ENCODE data around the gene RHOBTB3.
A peak's percentile ranks its signal among the peaks of the same experiment; 100 is the strongest.

RHOBTB3 gene

GRCh38 chr5:95822542-95823181 lies 91.5 kb downstream of the RHOBTB3 start, which contains the start of gene GLRX:
Gene GLRX (minus strand): TSS chr5:95822726. CDS start chr5:95822662, 64 bp downstream.
- Histone ChIP-seq H3K27ac (ENCODE audit: low read depth, low read length) (peak within 1 kb of the TSS; percentile 94), H3K79me2 (ENCODE audit: control insufficient read depth, insufficient read depth, low read length, unreplicated experiment) (peaks cover 46% of the 10 kb centered on the region), H3K27me3 (ENCODE audit: insufficient read depth, low read length) (no peaks in the 10 kb centered on the region), H3K4me1 (ENCODE audit: control insufficient read depth, insufficient read depth, low read length, unreplicated experiment) (peaks cover 34% of the 10 kb centered on the region), H3K4me3 (ENCODE audit: low read depth, low read length) (peak within 1 kb of the TSS; percentile 96), H2AFZ (ENCODE audit: low read length, unreplicated experiment) (peak within 1 kb of the TSS; percentile 42), H3K36me3 (ENCODE audit: insufficient read depth, low read length) (0 out of 2 replicates have a peak, but pooled peaks cover 6% of the 10 kb centered on the region)

DNA sequence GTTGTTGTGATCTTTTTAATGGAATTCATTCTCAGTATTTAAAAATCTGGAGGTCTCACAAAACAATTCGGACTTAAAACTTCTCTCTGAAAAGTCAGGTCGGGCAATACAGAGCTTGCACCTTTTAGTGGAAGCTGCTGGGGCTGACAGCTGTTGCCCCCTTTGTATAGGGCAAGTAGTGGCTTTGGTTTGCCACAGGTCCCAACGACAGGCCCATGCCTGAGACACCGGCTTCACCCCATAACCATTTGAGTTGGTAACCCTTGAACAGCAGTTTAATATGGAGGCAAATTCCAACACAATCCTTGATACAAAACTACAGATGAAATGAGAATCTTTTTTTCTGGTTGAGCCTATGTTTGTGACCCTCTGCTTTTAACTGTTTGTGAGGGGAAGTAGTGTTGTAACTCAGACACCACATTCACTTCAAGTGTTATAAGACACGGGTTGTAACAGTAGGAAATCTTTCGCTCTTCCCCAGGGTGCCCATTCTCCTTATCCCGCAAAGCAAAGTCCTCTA lies 92.1 kb downstream of the RHOBTB3 start:
- Histone ChIP-seq H3K4me1 (ENCODE audit: control insufficient read depth, insufficient read depth, low read length, unreplicated experiment) (peaks cover 28% of the 10 kb centered on the region), H3K4me3 (ENCODE audit: low read depth, low read length) (peak overlapping the region; percentile 96), H2AFZ (ENCODE audit: low read length, unreplicated experiment) (peak overlapping the region; percentile 3), H3K27me3 (ENCODE audit: insufficient read depth, low read length) (no peaks in the 10 kb centered on the region), H3K79me2 (ENCODE audit: control insufficient read depth, insufficient read depth, low read length, unreplicated experiment) (peaks cover 40% of the 10 kb centered on the region), H3K27ac (ENCODE audit: low read depth, low read length) (peak overlapping the region; percentile 94), H3K36me3 (ENCODE audit: insufficient read depth, low read length) (0 out of 2 replicates have a peak, but pooled peaks cover 6% of the 10 kb centered on the region)

- peaks cover 21% of the 10 kb centered on the region for H3K4me1 ChIP-seq (ENCODE audit: control insufficient read depth, insufficient read depth, low read length, unreplicated experiment)
- H3K27ac ChIP-seq (ENCODE audit: low read depth, low read length) = peak overlapping the region; percentile 94
- peaks cover 33% of the 10 kb centered on the region for H3K79me2 ChIP-seq (ENCODE audit: control insufficient read depth, insufficient read depth, low read length, unreplicated experiment)
- H3K27me3 ChIP-seq (ENCODE audit: insufficient read depth, low read length) = no peaks in the 10 kb centered on the region
- H3K36me3 ChIP-seq (ENCODE audit: insufficient read depth, low read length) = 0 out of 2 replicates have a peak, but pooled peaks cover 3% of the 10 kb centered on the region
- peak overlapping the region; percentile 96 for H3K4me3 ChIP-seq (ENCODE audit: low read depth, low read length)
- H2AFZ ChIP-seq (ENCODE audit: low read length, unreplicated experiment) = peak overlapping the region; percentile 24
Measured at GRCh38 chr5:95823738-95824609, 92.8 kb downstream of the RHOBTB3 start.

GRCh38 chr5:95824747-95825146 lies 93.6 kb downstream of the RHOBTB3 start:
- peaks cover 25% of the 10 kb centered on the region for H3K79me2 ChIP-seq (ENCODE audit: control insufficient read depth, insufficient read depth, low read length, unreplicated experiment)
- H3K4me1 ChIP-seq (ENCODE audit: control insufficient read depth, insufficient read depth, low read length, unreplicated experiment) = peaks cover 15% of the 10 kb centered on the region
- no peaks in the 10 kb centered on the region for H3K36me3 ChIP-seq (ENCODE audit: insufficient read depth, low read length)
- peak overlapping the region; percentile 94 for H3K27ac ChIP-seq (ENCODE audit: low read depth, low read length)
- no peak overlapping the region for H3K4me3 ChIP-seq (ENCODE audit: low read depth, low read length)
- H3K27me3 ChIP-seq (ENCODE audit: insufficient read depth, low read length) = no peaks in the 10 kb centered on the region
- no peak overlapping the region for H2AFZ ChIP-seq (ENCODE audit: low read length, unreplicated experiment)

DNA sequence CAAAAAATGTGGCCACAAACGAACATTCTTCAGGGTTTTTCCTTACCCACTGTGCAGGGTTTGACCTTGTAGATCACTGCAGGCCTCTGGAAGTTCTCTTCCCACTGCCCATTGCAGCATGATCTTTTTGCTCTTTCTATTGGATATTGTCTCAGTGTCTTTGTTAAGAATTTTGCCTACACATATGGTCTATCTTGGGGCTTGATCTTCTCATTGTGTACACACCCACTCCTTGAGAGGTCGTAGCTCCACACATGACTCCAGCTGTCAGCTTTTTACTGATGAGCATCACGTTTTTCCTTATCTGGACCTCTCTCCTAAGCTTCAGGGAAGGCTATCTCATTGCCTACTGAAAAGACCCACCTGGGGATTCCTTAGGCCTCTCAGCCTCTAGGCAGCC lies 94.4 kb downstream of the RHOBTB3 start:
- peaks cover 19% of the 10 kb centered on the region for H3K79me2 ChIP-seq (ENCODE audit: control insufficient read depth, insufficient read depth, low read length, unreplicated experiment)
- peaks cover 15% of the 10 kb centered on the region for H3K4me1 ChIP-seq (ENCODE audit: control insufficient read depth, insufficient read depth, low read length, unreplicated experiment)
- no peaks in the 10 kb centered on the region for H3K27me3 ChIP-seq (ENCODE audit: insufficient read depth, low read length)
- no peaks in the 10 kb centered on the region for H3K36me3 ChIP-seq (ENCODE audit: insufficient read depth, low read length)
- no peak overlapping the region for H2AFZ ChIP-seq (ENCODE audit: low read length, unreplicated experiment)
- H3K4me3 ChIP-seq (ENCODE audit: low read depth, low read length) = no peak overlapping the region
- H3K27ac ChIP-seq (ENCODE audit: low read depth, low read length) = no peak overlapping the region

- Histone ChIP-seq H3K4me3 (ENCODE audit: low read depth, low read length) (no peak overlapping the region), H3K4me1 (ENCODE audit: control insufficient read depth, insufficient read depth, low read length, unreplicated experiment) (peaks cover 15% of the 10 kb centered on the region), H3K79me2 (ENCODE audit: control insufficient read depth, insufficient read depth, low read length, unreplicated experiment) (peaks cover 2% of the 10 kb centered on the region), H3K36me3 (ENCODE audit: insufficient read depth, low read length) (no peaks in the 10 kb centered on the region), H3K27me3 (ENCODE audit: insufficient read depth, low read length) (no peaks in the 10 kb centered on the region), H2AFZ (ENCODE audit: low read length, unreplicated experiment) (no peak overlapping the region), H3K27ac (ENCODE audit: low read depth, low read length) (no peak overlapping the region)
Measured at GRCh38 chr5:95826949-95827891, 96.1 kb downstream of the RHOBTB3 start.

DNA sequence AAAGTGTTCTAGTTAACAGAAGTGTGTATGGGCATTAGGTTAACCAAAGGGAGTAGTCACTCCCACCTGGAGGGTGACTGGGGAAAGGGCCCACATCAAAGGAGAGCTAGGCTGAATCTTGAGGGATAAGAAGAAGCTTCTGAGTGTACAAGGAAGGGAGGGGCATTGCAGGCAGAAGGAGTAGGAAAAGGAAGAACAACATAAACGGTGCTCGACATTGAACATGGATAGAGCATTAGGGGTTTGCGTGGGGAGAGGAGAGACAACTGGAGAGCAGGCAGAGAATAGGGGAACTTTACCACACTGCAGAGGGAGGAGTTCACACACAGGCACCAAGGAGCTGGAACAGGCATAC lies 96.7 kb downstream of the RHOBTB3 start:
- Histone ChIP-seq H3K79me2 (ENCODE audit: control insufficient read depth, insufficient read depth, low read length, unreplicated experiment) (no peaks in the 10 kb centered on the region), H3K27me3 (ENCODE audit: insufficient read depth, low read length) (no peaks in the 10 kb centered on the region), H3K4me3 (ENCODE audit: low read depth, low read length) (no peak overlapping the region), H3K4me1 (ENCODE audit: control insufficient read depth, insufficient read depth, low read length, unreplicated experiment) (peaks cover 15% of the 10 kb centered on the region), H3K36me3 (ENCODE audit: insufficient read depth, low read length) (no peaks in the 10 kb centered on the region), H2AFZ (ENCODE audit: low read length, unreplicated experiment) (no peak overlapping the region), H3K27ac (ENCODE audit: low read depth, low read length) (no peak overlapping the region)

DNA sequence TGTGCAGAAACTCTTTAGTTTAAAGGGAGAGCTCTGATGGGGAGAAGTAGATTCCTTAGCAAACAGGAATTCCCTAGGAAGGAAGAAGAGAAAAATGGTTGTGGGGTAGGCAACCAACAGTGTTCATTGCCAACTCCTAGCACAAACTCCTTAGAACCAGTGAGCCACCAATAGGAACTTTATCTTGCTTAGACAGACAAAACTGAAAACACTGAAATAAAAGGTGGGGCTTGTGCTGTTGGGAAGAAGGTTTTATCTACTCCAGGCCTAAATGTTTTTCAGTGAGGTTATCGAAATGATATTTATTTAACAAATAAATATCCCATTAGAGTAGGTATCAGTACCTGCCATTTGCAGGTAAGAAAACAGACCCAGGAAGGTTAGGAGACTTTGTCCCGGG lies 99.1 kb downstream of the RHOBTB3 start:
- H2AFZ ChIP-seq (ENCODE audit: low read length, unreplicated experiment) = no peak overlapping the region
- H3K27me3 ChIP-seq (ENCODE audit: insufficient read depth, low read length) = no peaks in the 10 kb centered on the region
- no peak overlapping the region for H3K4me3 ChIP-seq (ENCODE audit: low read depth, low read length)
- H3K4me1 ChIP-seq (ENCODE audit: control insufficient read depth, insufficient read depth, low read length, unreplicated experiment) = peaks cover 7% of the 10 kb centered on the region
- H3K36me3 ChIP-seq (ENCODE audit: insufficient read depth, low read length) = no peaks in the 10 kb centered on the region
- no peak overlapping the region for H3K27ac ChIP-seq (ENCODE audit: low read depth, low read length)
- no peaks in the 10 kb centered on the region for H3K79me2 ChIP-seq (ENCODE audit: control insufficient read depth, insufficient read depth, low read length, unreplicated experiment)

DNA sequence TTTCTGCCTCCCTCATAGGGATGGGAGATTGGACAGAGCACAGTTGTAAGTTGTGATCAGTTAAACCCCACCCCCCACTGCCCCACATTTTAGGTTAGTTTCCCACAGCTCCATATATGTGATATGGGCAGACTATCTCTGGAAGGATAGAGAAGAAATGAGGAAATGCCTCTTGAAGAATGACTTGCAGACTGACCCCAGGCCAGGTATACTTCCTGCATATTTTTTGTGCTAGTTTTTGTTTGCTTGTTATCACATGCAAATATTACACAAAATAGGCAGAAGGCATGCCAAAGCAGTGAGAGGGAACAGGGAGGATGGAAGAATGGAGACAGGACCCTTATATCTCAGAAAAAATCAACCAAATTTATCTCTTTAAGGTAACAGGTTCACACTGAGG lies 101.5 kb downstream of the RHOBTB3 start:
- no peaks in the 10 kb centered on the region for H3K36me3 ChIP-seq (ENCODE audit: insufficient read depth, low read length)
- peaks cover 5% of the 10 kb centered on the region for H3K79me2 ChIP-seq (ENCODE audit: control insufficient read depth, insufficient read depth, low read length, unreplicated experiment)
- no peak overlapping the region for H2AFZ ChIP-seq (ENCODE audit: low read length, unreplicated experiment)
- no peak overlapping the region for H3K27ac ChIP-seq (ENCODE audit: low read depth, low read length)
- no peak overlapping the region for H3K4me3 ChIP-seq (ENCODE audit: low read depth, low read length)
- H3K27me3 ChIP-seq (ENCODE audit: insufficient read depth, low read length) = no peaks in the 10 kb centered on the region
- peaks cover 27% of the 10 kb centered on the region for H3K4me1 ChIP-seq (ENCODE audit: control insufficient read depth, insufficient read depth, low read length, unreplicated experiment)
